TTC549 (cell line): ENCODE results near the gene NXPE4.
"Not testable (repeated sequence)": the region's sequence is repeated elsewhere in the genome, so short reads cannot be mapped to it uniquely, and the experiment has no call there.

ENCODE experiments used
- FAIRE-seq: peaks from 2 replicates; lab custom pipeline; 2012; peaks lifted over from hg19 to GRCh38; lab: Jason Lieb, UNC

NXPE4 gene

DNA sequence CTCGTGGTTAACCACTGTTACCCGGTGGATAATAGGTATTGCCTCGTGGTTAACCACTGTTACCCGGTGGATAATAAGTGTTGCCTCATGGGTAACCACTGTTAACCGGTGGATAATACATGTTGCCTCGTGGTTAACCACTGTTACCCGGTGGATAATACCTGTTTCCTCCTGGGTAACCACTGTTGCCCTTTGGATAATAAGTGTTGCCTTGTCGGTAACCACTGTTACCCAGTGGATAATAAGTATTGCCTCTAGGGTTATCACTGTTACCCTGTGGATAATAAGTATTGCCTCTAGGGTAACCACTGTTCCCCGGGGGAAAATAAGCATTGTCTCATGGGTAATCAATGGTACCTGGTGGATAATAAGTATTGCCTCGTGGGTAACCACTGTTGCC is 15.0 kb upstream of the NXPE4 start:
- no peak for FAIRE-seq

DNA sequence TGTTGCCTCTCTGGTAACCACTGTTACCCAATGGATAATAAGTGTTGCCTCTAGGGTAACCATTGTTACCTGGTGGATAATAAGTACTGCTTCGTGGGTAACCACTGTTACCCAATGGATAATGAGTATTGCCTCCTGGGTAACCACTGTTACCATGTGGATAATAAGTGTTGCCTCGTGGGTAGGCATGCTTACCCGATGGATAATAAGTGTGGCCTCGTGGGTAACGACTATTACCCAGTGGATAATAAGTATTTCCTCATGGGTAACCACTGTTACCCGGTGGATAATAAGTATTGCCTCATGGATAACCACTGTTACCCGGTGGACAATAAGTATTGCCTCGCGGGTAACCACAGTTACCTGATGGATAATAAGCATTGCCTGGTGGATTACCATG is 13.8 kb upstream of the NXPE4 start:
- no peak for FAIRE-seq

DNA sequence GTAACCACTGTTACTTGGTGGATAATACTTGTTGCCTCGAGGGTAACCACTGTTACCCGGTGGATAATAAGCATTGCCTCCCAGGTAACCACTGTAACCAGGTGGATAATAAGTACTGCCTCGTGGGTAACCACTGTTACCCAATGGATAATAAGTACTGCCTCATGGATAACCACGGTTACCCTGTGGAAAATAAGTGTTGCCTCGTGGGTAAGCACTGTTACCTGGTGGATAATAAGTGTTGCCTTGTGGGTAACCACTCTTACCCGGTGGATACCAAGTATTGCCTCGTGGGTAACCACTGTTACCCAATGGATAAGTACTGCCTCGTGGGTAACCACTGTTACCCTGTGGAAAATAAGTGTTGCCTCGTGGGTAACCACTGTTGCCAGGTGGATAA is 13.0 kb upstream of the NXPE4 start:
- not testable (repeated sequence) for FAIRE-seq

DNA sequence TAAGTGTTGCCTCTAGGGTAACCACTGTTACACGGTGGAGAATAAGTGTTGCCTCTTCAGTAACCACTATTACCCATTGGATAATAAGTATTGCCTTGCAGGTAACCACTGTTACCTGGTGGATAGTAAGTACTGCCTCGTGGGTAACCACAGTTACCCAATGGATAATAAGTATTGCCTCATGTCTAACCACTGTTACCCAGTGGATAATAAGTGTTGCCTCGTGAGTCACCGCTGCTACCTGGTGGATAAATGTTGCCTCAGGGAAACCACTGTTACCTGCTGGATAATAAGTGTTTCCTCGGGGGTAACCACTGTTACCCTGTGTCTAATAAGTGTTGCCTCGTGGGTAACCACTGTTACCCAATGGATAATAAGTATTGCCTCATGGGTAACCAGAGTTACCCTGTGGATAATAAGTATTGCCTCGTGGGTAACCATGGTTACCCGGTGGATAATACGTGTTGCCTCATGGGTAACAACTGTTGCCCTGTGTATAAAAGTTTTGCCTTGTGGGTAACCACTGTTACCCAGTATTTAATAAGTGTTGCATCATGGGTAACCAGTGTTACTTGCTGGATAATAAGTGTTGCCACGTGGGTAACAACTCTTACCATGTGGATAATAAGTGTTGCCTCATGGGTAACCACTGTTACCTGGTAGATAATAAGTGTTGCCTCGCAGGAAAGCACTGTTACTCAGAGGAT is 12.3 kb upstream of the NXPE4 start:
- no peak for FAIRE-seq

DNA sequence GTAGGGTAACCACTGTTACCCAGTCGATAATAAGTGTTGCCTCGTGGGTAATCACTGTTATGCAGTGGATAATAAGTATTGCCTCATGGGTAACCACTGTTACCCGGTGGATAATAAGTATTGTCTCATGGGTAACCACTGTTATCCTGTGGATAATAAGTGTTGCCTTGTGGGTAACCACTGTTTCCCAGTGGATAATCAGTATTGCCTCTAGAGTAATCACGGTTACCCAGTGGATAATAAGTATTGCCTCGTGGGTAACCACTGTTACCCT is 11.2 kb upstream of the NXPE4 start:
- not testable (repeated sequence) for FAIRE-seq

DNA sequence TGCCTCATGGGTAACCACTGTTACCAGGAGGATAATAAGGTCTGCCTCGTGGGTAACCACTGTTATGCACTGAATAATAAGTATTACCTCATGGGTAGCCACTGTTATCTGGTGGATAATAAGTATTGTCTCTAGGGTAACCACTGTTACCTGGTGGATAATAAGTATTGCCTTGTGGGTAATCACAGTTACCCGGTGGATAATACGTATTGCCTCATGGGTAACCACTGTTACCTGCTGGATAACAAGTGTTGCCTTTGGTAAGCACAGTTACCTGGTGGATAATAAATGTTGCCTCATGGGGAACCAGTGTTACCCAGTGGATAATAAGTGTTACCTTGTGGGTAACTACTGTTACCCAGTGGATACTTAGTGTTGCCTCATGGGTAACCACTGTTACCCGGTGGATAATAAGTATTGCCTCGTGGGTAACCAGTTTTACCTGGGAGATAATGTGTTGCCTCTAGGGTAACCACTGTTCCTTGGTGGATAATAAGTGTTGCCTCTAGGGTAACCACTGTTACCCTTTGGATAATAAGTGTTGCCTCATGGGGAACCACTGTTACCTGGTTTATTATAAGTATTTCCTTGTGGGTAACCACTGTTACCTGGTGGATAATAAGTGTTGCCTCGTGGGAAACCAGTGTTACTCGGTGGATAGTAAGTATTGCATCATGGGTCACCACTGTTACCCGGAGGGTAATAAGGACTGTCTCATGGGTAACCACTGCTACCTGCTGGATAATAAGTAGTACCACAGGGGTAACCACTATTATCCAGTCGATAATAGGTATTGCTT is 10.6 kb upstream of the NXPE4 start:
- no peak for FAIRE-seq

DNA sequence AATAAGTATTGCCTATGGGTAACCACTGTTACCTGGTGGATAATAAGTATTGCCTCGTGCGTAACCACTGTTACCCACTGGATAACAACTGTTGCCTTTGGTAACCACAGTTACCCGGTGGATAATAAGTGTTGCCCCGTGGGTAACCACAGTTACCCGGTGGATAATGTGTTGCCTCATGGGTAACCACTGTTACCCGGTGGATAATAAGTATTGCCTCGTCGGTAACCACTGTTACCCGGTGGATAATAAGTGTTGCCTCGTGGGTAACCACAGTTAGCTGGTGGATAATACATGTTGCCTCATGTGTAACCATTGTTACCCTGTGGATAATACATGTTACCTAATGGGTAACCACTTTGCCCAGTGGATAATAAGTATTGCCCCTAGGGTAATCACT is 9.8 kb upstream of the NXPE4 start:
- no peak for FAIRE-seq

DNA sequence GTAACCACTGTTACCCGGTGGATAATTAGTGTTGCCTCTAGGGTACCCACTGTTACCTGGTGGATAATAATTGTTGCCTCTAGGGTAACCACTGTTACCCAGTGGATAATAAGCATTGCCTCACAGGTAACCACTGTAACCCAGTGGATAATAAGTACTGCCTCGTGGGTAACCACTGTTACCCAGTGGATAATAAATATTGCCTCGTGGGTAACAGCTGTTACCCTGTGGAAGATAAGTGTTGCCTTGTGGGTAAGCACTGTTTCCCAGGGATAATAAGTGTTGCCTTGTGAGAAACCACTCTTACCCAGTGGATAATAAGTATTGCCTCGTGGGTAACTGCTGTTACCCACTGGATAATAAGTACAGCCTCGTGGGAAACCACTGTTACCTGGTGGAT is 9.3 kb upstream of the NXPE4 start:
- no peak for FAIRE-seq

DNA sequence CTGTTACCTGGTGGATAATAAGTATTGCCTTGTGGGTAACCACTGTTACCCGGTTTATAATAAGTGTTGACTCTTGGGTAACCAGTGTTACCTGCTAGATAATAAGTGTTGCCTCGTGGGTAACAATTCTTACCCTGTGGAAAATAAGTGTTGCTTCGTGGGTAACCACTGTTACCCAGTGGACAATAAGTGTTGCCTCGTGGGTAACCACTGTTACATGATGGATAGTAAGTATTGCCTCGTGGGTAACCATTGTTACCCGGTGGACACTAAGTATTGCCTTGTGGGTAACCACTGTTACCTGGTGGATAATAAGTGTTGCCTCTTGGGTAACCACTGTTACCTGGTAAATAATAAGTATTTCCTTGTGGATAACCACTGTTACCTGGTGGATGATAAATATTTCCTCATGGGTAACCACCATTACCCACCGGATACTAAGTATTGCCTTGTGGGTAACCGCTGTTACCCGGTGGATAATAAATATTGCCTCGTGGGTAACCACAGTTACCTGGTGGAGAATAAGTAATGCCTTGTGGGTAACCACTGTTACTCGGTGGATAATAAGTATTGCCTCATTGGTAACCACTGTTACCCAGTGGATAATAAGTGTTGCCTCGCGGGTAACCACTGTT is 8.7 kb upstream of the NXPE4 start:
- no peak for FAIRE-seq

DNA sequence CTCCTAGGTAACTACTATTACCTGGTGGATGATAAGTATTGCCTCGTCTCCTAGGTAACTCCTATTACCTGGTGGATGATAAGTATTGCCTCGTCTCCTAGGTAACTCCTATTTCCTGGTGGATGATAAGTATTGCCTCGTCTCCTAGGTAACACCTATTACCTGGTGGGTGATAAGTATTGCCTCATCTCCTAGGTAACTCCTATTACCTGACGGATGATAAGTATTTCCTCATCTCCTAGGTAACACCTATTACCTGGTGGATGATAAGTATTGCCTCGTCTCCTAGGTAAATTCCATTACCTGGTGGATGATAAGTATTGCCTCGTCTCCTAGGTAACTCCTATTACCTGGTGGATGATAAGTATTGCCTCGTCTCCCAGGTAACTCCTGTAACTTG is 7.6 kb upstream of the NXPE4 start:
- FAIRE-seq = not testable (repeated sequence)

DNA sequence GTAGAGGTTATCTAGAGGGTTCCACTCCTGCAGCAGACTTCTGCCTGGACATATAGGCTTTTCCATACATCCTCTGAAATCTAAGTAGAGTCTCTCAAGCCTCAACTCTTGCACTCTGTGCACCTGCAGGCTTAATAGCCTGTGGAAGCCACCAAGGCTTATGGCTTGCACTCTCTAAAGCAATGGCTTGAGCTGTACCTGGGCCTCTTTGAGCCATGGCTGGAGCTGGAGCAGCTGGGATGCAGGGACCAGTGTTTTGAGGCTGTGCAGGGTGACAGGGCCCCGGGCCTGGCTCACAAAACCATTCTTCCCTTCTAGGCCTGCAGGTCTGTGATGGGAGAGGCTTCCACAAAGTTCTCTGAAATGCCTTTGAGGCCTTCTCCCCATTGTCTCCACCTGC is 2.9 kb upstream of the NXPE4 start:
- no peak for FAIRE-seq

DNA sequence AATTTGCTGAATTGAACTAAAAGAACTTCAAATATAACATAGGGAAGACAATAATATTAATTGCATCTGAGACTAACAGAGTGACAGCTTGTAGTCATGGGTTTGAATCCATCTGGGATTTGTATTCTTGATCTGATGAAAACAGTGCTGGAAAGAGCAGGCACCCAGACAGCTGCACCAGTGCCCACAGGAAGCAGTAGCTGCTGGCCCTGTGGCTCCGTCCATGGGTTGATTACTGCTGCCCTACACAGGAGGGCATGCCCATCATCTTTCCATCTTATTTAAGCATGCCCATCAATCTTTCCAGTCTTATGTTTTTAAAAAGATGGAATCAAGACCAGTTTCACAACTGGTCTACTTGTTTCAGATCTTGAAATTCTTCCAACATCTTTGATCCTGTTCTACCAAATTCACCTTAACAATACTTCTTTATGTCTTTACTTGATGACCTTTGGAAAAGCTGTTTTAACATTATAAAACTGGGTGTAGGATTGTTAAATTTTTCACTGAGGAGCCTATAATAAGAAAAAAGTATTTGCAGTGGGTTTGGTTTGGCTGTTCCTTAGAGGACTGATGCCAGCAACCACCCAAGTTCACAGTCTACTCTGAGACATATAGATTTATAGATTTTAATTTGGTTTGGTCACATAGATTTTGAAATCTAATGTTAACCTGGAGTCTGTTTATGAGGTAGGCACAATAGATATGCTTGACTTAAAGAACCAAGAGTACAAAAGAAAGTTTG is 761 bp upstream of the NXPE4 start:
- FAIRE-seq = no peak

DNA sequence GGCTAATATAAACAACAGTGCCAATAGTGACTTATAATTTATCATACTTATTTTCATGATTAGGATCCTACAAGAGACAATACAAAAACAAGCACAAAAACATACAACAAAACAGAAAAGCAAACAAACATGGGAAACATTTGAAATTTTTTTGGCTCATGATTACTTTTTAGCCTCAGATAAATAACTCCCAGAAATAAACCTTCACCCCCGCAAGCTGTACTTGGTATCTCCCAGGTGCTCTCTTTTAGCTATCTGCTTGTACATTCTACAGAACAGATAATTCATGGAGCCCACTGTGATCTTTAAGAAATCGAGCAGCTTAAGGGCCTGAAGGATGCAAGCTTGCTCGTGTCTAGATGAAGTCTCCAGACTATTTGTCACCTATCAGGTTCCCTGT is 883 bp downstream of the NXPE4 start:
- no peak for FAIRE-seq

DNA sequence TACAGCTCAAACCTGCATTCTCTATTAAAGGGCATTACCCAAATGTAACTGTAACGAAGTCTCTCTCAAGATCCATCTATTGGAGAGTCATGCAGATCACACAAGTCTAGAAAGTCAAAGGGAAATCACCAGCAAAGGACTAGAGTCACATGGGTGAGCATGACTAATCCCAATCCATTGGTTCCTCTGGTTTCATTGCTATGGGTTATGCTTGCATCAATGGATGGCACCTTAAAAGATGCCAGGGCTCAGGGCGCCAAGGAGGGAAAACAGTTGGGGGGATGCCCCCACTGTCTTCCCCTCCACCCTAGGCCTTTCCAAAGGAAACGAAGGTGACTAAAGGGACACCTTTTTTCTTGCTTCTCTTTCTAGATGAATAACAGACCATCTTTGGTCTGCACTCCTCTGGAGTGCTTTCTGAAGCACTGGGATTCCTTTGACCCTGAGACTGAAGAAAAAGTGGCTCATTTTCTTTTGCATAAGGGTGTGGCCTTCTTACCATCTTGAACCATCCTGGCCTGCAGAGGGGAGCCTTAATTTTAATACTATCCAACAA is 8.1 kb downstream of the NXPE4 start:
- FAIRE-seq = no peak

DNA sequence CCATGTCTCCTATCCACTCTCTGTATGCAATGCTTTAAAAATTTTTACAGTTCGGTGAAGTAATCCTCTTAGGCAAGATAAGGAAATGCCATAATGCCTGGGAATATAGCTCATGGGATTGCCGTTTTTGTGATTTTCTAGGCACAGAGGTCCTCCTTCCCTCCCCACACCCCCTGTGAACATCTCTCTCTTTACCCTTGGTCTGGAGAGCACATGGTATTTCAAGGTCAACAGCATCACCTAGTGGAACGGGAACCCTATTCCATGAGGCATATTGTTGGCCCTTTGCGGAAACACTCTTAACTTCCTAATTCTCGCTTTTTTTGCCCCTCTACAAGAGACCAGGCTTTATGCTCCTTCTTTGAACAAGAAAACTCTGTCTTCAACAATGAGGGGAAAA is 8.8 kb downstream of the NXPE4 start:
- no peak for FAIRE-seq

DNA sequence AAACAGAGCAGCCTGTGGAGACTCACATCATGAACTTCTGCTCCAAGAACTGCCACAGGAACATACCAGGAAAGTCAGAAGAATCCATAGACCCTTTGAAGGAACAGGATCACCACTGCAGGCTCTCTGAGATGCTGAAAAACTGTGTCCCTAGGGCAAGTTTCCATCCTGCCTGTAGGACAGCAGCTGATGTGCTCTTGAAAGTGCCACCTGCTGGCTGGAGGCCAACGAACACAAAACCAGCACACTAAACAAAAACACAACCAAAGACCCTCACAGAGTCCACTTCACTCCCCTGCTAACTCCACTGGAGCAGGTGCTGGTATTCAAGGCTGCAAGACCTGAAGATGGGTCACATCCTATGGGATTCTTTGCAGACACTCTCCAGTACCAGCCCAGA is 23.9 kb downstream of the NXPE4 start:
- no peak for FAIRE-seq

DNA sequence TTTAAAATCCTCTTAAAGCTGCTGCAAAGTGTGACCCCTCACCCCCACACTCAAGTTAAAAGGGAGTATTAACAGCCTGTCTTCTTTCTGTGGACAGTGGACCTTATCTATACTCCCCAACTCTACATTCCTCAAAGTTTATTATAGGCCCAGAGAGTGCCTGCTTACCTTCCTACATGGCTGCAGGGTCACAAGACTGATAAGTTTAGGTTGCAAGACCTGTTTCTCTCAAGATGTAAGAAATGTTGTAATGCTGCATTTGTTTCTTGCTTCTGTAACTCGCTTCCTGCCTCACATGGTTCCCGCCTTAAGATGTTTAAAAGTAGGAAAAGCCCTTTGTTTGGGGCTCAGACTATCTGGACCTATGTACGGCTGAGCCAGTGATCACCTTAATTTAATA is 25.8 kb downstream of the NXPE4 start:
- FAIRE-seq = no peak

DNA sequence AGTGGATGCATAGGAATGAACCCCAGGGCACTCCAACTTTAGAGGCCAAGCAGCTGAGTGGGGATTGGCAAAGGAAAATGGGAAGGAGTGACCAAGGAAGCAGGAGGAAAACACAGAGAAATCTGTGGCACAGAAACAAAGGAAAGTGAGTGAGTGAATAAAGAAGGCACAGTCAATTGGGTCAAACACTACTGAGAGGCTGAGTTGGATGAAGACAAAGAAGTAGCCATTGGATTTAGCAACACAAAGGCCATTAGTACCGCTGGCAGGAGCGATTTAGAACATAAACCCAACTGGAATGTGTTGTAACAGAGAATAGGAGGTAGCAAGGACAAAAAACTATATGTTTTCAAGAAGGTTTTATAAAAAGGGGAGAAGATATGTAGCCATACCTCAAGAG is 29.3 kb downstream of the NXPE4 start:
- no peak for FAIRE-seq

DNA sequence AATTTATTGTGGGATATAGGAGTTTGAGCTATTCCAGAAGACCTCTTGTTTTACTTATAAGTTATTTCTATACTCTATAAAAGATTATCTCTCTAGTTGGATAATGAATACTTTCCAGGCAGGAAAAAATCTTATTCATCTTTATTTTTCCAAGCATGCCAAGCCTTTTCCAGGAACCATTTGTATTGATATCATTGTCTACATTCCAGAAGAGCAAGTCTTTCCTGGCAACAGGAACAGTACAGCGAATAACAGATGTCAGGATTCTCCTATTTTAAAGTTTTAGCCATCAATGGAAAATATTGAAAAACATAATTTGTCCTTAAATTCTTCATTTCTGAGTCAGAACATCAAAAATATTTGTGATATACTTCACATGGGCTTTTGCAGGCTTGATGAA is 30.8 kb downstream of the NXPE4 start:
- no peak for FAIRE-seq

DNA sequence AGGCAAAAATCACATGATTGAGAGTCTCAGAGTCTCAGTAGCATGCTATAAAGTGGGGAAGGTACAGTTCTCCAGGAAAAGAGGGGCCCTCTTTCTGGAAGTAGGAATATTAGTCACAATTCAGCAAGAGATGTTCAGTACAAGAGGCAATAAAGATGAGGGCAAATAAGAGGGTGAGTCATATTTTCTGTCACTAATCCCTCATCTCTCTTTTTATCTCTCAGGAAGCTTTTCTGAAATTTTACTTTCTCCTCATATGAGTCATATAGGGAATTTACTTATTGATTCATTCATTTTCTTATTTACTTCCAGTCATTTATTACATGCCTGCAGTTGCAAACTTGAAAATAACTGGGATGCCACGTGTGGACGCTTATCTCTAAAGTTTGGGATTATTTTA is 32.5 kb downstream of the NXPE4 start:
- no peak for FAIRE-seq

DNA sequence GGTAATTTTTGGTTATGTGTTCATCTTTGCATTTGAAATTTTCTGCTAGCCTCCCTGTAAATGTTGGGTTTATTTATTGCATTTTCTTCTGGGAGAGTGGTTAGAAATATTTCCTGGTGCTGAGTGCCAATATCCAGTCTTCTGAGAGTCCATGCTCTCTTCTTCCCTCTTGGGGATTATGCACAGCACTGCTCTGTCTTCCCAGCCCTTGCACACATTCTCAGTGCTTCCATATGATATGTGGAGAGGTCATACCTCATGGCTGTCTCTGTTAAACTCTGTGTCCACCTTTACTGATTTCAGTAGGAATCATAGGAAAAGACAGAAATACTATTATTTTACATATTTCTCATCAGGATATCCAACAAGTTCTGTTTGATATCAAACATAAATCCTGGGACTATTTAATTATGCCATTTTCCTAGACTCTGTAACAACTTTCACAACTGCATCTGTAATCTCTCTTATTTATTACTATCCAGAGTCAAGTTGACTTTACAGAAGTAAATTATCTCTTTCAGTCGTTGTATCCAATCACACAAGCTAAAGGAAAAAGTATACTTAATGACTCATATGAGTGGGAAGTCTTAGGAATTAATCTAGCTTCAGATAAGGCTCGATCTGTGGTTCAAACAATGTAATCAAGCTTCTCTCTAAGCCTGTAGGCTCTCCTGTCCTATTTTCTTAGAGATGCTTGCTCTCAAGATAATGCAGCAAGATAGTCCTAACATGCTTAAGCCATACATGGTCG is 33.2 kb downstream of the NXPE4 start:
- FAIRE-seq = no peak
